ENCODE results near the gene XIAP.
"Not testable (repeated sequence)": the region's sequence is repeated elsewhere in the genome, so short reads cannot be mapped to it uniquely, and the experiment has no call there.

The XIAP gene

GRCh38 chrX:123859846-123860838 lies at the start of gene XIAP:
XIAP (plus strand) TSS chrX:123860053; CDS start chrX:123885663, 25,610 bp downstream.
- no peak for TF ChIP-seq CTCF (conservative IDR thresholded peaks at IDR 0.05; ENCODE audit: low read depth, low read length)
- peak; percentile 40 for DNase-seq (ENCODE audit: low read depth)
- peak within 1 kb of the TSS; percentile 72 for H3K4me3 ChIP-seq (ENCODE audit: low read length)

GRCh38 chrX:123814343-123814742 lies 45.5 kb upstream of the XIAP start:
- TF ChIP-seq CTCF (conservative IDR thresholded peaks at IDR 0.05; ENCODE audit: low read depth, low read length) = no peak
- no peak for DNase-seq (ENCODE audit: low read depth)
- H3K4me3 ChIP-seq (ENCODE audit: low read length) = no peak overlapping the region

GRCh38 chrX:123814934-123815394 lies 44.9 kb upstream of the XIAP start:
- H3K4me3 ChIP-seq (ENCODE audit: low read length); DNase-seq (ENCODE audit: low read depth): not testable (repeated sequence)

GRCh38 chrX:123817288-123817894 lies 42.5 kb upstream of the XIAP start:
- no peak for TF ChIP-seq CTCF (conservative IDR thresholded peaks at IDR 0.05; ENCODE audit: low read depth, low read length)
- no peak for DNase-seq (ENCODE audit: low read depth)
- no peak overlapping the region for H3K4me3 ChIP-seq (ENCODE audit: low read length)

- no peak overlapping the region for H3K4me3 ChIP-seq (ENCODE audit: low read length)
- DNase-seq (ENCODE audit: low read depth) = no peak
- no peak for TF ChIP-seq CTCF (conservative IDR thresholded peaks at IDR 0.05; ENCODE audit: low read depth, low read length)
Observed at GRCh38 chrX:123818243-123818642, 41.6 kb upstream of the XIAP start.

GRCh38 chrX:123822965-123823364 lies 36.9 kb upstream of the XIAP start:
- DNase-seq (ENCODE audit: low read depth) = no peak

More at GRCh38 chrX:123822965-123823364, 36.9 kb upstream of the XIAP start:
- H3K4me3 ChIP-seq (ENCODE audit: low read length) = no peak overlapping the region
- no peak for TF ChIP-seq CTCF (conservative IDR thresholded peaks at IDR 0.05; ENCODE audit: low read depth, low read length)
